ENCODE measurements around the gene AATK. TPM values are rescaled to one million over a fixed set of nuclear protein-coding genes. Genes with fewer than 3 reads are reported as not detected.
A peak's percentile ranks its signal among the peaks of the same experiment; 100 is the strongest.

AATK gene
- total RNA-seq, 1 experiment from 2014 or later, result 1.1 TPM

DNA sequence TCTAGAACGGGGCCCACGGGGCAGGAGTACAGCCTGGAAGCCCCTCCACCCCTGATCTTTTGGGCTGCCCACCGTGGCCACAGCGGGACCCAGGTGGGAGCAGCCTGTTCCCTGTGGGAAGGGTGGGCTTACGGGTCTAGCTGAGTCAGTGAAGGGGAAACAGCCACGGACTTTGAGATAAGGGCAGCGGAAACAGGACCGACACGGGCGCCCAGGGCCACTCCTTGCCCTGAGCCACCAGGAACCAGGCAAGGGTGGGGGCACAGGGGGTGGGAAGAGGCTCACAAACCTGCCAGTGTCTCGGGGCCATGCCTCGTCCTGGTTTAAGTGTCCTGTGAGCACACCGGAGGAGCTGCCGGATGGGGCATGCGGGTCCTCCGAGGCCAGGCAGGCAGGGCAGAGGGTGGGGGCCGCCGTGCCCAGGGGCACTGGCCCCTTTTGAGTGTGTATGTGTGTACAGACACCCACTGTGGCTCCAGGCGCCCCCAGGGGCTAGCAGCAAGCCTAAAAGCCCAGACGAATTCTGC is 48.3 kb downstream of the AATK start:
- CTCF ChIA-PET, result no interaction called here
- no TSS peak for BruUV-seq (replicated peaks)
- H4K20me1 ChIP-seq (ENCODE audit: low read length), result no peaks in the 10 kb centered on the region
- H3K79me2 ChIP-seq (ENCODE audit: low read length), result 0 out of 2 replicates have a peak, but pooled peaks cover 3% of the 10 kb centered on the region
- H3K4me1 ChIP-seq (ENCODE audit: insufficient read depth, low read length), result peaks cover 9% of the 10 kb centered on the region
- POLR2A ChIA-PET (ENCODE audit: unreplicated experiment), result no interaction called here
- H3K4me2 ChIP-seq (ENCODE audit: low read length), result peak overlapping the region; percentile 94; the same call in 1 of the 2 replicates
- H3K9me3 ChIP-seq (ENCODE audit: low read length), result no peaks in the 10 kb centered on the region
- TF ChIP-seq EZH2phosphoT487 (IDR thresholded peaks at IDR 0.05; ENCODE audit: borderline replicate concordance, low read length) (no peak), EZH2 (IDR thresholded peaks at IDR 0.05; ENCODE audit: low read length, unreplicated experiment) (no peak)
- TF ChIP-seq, protein P1, sequence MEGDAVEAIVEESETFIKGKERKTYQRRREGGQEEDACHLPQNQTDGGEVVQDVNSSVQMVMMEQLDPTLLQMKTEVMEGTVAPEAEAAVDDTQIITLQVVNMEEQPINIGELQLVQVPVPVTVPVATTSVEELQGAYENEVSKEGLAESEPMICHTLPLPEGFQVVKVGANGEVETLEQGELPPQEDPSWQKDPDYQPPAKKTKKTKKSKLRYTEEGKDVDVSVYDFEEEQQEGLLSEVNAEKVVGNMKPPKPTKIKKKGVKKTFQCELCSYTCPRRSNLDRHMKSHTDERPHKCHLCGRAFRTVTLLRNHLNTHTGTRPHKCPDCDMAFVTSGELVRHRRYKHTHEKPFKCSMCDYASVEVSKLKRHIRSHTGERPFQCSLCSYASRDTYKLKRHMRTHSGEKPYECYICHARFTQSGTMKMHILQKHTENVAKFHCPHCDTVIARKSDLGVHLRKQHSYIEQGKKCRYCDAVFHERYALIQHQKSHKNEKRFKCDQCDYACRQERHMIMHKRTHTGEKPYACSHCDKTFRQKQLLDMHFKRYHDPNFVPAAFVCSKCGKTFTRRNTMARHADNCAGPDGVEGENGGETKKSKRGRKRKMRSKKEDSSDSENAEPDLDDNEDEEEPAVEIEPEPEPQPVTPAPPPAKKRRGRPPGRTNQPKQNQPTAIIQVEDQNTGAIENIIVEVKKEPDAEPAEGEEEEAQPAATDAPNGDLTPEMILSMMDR (conservative IDR thresholded peaks at IDR 0.05; ENCODE audit: low read depth, low read length), result no peak
- no peak overlapping the region for H3K4me3 ChIP-seq (ENCODE audit: low read length)
- no peak overlapping the region for H2AFZ ChIP-seq (ENCODE audit: low read length)
- H3K9me2 ChIP-seq (replicated peaks; ENCODE audit: low read length), result no peaks in the 10 kb centered on the region
- no peaks in the 10 kb centered on the region for H3F3A ChIP-seq (ENCODE audit: low read length, unreplicated experiment)
- H3K27me3 ChIP-seq (ENCODE audit: low read length), result no peaks in the 10 kb centered on the region
- DNase-seq (no peak), ATAC-seq (no peak)
- no peak overlapping the region for H3K9ac ChIP-seq (ENCODE audit: low read length)
- intact Hi-C loops (cut with micrococcal nuclease), result no loop called here
- no peak overlapping the region for H3K27ac ChIP-seq (ENCODE audit: low read length)
- no peaks in the 10 kb centered on the region for H3K36me3 ChIP-seq (ENCODE audit: low read depth, low read length)

DNA sequence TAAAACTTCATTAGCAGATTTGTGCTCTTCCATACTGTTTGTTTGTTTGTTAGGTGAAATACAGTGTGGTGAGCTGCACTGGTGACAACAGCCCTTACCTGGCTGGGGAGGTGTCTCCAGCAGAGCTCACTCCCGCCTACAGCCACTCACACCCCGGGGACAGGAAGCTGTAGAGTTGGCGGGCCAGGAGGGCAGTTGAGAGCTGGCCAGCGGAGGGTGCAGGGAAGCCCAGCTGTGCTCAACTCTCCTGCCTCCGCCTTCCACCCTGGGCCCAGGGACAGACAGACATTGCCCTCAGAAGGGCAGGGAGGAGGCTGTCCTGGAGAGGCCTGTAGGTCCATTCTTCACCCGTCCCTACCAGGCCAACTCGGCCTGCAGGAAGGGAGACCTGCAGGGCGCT is 49.3 kb downstream of the AATK start:
- no peak overlapping the region for H3K27ac ChIP-seq (ENCODE audit: low read length)
- no peaks in the 10 kb centered on the region for H3K27me3 ChIP-seq (ENCODE audit: low read length)
- H4K20me1 ChIP-seq (ENCODE audit: low read length), result no peaks in the 10 kb centered on the region
- H3K4me3 ChIP-seq (ENCODE audit: low read length), result no peak overlapping the region
- no TSS peak for BruUV-seq (replicated peaks)
- H3K9me2 ChIP-seq (replicated peaks; ENCODE audit: low read length), result no peaks in the 10 kb centered on the region
- H3F3A ChIP-seq (ENCODE audit: low read length, unreplicated experiment), result no peaks in the 10 kb centered on the region
- H3K4me1 ChIP-seq (ENCODE audit: insufficient read depth, low read length), result peaks cover 9% of the 10 kb centered on the region
- H3K9me3 ChIP-seq (ENCODE audit: low read length), result no peaks in the 10 kb centered on the region
- POLR2A ChIA-PET (ENCODE audit: unreplicated experiment), result no interaction called here
- no peak overlapping the region for H3K4me2 ChIP-seq (ENCODE audit: low read length)
- intact Hi-C loops (cut with micrococcal nuclease), result no loop called here
- H3K79me2 ChIP-seq (ENCODE audit: low read length), result 0 out of 2 replicates have a peak, but pooled peaks cover 3% of the 10 kb centered on the region
- no peak overlapping the region for H3K9ac ChIP-seq (ENCODE audit: low read length)
- ATAC-seq (no peak), DNase-seq (no peak)
- TF ChIP-seq, protein P1 (conservative IDR thresholded peaks at IDR 0.05; ENCODE audit: low read depth, low read length), result no peak
- TF ChIP-seq EZH2phosphoT487 (IDR thresholded peaks at IDR 0.05; ENCODE audit: borderline replicate concordance, low read length) (no peak), EZH2 (IDR thresholded peaks at IDR 0.05; ENCODE audit: low read length, unreplicated experiment) (no peak)
- CTCF ChIA-PET, result interaction anchor here (0.6 kb wide), 1 partner anchor 328 kb away, joined by 5 read pairs; no protein-coding TSS in a partner anchor
- H3K36me3 ChIP-seq (ENCODE audit: low read depth, low read length), result no peaks in the 10 kb centered on the region
- no peak overlapping the region for H2AFZ ChIP-seq (ENCODE audit: low read length)

DNA sequence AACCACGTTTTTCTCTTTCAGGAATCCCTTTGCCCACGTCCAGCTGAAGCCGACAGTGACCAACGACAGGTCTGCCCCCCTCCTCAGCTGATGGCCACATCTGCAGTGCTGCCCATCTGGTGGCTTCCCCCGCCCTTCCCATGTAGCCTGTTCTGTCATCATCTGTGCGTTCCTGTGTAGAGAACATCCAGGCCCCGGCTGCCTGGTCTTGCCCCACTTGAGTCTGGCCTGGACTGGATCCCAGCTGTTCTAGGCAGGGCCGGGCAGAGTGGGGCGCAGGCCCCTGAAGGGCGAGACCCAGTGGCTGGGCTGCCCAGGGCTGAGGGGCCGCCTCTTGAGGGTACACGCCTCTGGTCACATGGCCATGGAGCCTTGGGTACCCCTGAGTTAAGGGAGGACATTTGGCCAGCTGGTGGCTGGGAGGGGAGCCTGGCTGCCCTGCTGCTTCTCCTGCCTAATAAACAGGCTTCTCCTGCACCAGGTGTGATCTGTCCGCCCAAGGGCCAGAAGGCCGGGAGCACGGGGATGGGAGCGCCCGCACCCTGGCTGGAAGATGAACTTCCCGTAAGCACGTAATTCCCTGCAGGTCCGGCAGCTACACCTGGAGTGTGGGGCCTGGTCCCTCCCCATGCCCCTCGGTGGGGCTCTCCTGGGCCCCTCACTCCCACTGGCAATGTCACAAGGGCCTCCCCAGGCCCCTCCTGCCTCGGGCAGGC is 50.1 kb downstream of the AATK start:
- Histone ChIP-seq H3K9me3 (ENCODE audit: low read length) (no peaks in the 10 kb centered on the region), H3K36me3 (ENCODE audit: low read depth, low read length) (no peaks in the 10 kb centered on the region), H3K4me2 (ENCODE audit: low read length) (no peak overlapping the region), H4K20me1 (ENCODE audit: low read length) (no peaks in the 10 kb centered on the region), H3K27ac (ENCODE audit: low read length) (no peak overlapping the region), H3K27me3 (ENCODE audit: low read length) (no peaks in the 10 kb centered on the region), H2AFZ (ENCODE audit: low read length) (no peak overlapping the region), H3K9me2 (replicated peaks; ENCODE audit: low read length) (no peaks in the 10 kb centered on the region), H3K4me3 (ENCODE audit: low read length) (no peak overlapping the region), H3K79me2 (ENCODE audit: low read length) (0 out of 2 replicates have a peak, but pooled peaks cover 3% of the 10 kb centered on the region), H3F3A (ENCODE audit: low read length, unreplicated experiment) (no peaks in the 10 kb centered on the region), H3K4me1 (ENCODE audit: insufficient read depth, low read length) (peaks cover 9% of the 10 kb centered on the region), H3K9ac (ENCODE audit: low read length) (no peak overlapping the region)
- intact Hi-C loops (cut with micrococcal nuclease), result no loop called here
- no TSS peak for BruUV-seq (replicated peaks)
- TF ChIP-seq EZH2 (IDR thresholded peaks at IDR 0.05; ENCODE audit: low read length, unreplicated experiment) (no peak), EZH2phosphoT487 (IDR thresholded peaks at IDR 0.05; ENCODE audit: borderline replicate concordance, low read length) (no peak)
- TF ChIP-seq, protein P1 (conservative IDR thresholded peaks at IDR 0.05; ENCODE audit: low read depth, low read length), result no peak
- ChIA-PET CTCF (no interaction called here), POLR2A (ENCODE audit: unreplicated experiment) (no interaction called here)
- no peak for ATAC-seq
- DNase-seq, result no peak
